Choroid plexus epithelial cell (primary cell): ENCODE measurements around the gene LRRD1.

Experiments
- DNase-seq: peaks from one replicate; pipeline ENCODE4 v3.0.0-alpha.2; 2010; ENCODE audit warnings: low read depth
- H3K4me3 ChIP-seq: 2 replicates; pipeline ENCODE4 v1.5.1; 2011; ENCODE audit warnings: low read depth, mild to moderate bottlenecking, control low read depth, low read length, moderate library complexity
- CTCF ChIP-seq: conservative IDR thresholded peaks from 2 replicates; pipeline ENCODE4 v1.5.1; 2011; ENCODE audit warnings: low read depth, mild to moderate bottlenecking, control low read depth, inconsistent platforms, low read length, moderate library complexity

LRRD1 gene

GRCh38 chr7:92141161-92141560, 37.8 kb downstream of the LRRD1 start:
- TF ChIP-seq CTCF = no peak
- no peak for DNase-seq
- H3K4me3 ChIP-seq = no peak overlapping the region

GRCh38 chr7:92137557-92137956, 41.4 kb downstream of the LRRD1 start:
- TF ChIP-seq CTCF = no peak
- no peak for DNase-seq
- H3K4me3 ChIP-seq = no peak overlapping the region

GRCh38 chr7:92135052-92135889, 43.7 kb downstream of the LRRD1 start:
- TF ChIP-seq CTCF = no peak
- H3K4me3 ChIP-seq = peak overlapping the region; percentile 91
- DNase-seq = peak; percentile 44

GRCh38 chr7:92134271-92135051, 44.5 kb downstream of the LRRD1 start, which contains the start of gene CYP51A1:
Gene CYP51A1 (minus strand): TSS chr7:92134477. CDS start chr7:92134364, 113 bp downstream.
- peak; percentile 20 for TF ChIP-seq CTCF
- peak; percentile 95 for DNase-seq
- peak within 1 kb of the TSS; percentile 91 for H3K4me3 ChIP-seq

- TF ChIP-seq CTCF = peak; percentile 82
- H3K4me3 ChIP-seq = peak overlapping the region; percentile 91
- DNase-seq = peak; percentile 66
These were observed 45.1 kb downstream of the LRRD1 start for GRCh38 chr7:92133737-92134270.

GRCh38 chr7:92133133-92133736, 45.7 kb downstream of the LRRD1 start:
- no peak for DNase-seq
- no peak for TF ChIP-seq CTCF
- peak overlapping the region; percentile 91 for H3K4me3 ChIP-seq
